Measurements from ENCODE around the gene AGR3.

DNA sequence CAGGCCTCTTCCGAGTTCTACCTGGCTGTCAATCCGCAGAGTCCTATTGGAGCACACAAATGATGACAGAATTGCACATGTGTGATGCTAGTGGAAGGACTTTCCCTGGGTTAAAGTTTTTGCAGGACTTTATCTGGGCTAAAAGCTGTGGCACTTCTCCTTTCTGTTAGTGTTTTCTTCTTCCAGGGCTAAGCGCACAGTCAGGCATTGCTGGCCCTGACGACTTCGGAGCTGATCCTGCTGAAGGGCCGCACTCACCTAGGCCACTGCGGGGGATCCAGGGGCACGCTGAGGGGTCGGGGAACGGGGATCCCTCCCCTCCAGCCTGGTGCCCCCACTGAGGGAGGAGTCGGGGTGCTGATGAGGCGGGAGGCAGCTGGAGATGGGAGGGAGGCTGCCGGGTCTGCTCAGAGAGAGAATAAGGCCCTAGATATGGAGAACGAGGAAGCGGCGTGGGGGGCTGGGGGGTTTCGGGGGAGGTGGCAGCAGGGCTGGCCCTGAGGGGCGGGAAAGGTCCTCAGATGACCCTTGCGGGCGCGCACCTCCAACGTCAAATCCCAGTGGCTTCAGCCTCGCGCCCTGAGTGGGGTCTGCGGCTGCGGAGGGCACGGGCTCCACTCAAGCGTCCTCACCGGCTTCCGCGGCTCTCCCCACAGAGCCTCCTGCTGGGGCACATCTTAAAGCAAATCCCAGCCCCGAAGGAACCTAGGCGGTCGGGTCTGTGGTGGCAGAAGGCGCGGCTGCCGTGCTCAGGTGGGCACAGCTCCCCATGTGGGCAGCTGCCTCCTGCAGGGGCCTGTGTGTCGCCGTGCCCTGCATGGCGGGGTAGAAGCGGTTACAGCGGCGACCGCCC is 30.9 kb downstream of the AGR3 start:
- TF ChIP-seq CTCF (IDR thresholded peaks at IDR 0.05; ENCODE audit: extremely low read depth in 1 of 2, insufficient read depth in 1 of 2, low read depth in 1 of 2, low read length in 2 of 2) (no peak), POLR2A (IDR thresholded peaks at IDR 0.05; ENCODE audit: low read depth, low read length) (no peak)

All from endothelial cell of umbilical vein (primary cell).